ENCODE data around the gene TMEM247.

GRCh38 chr2:46502291-46502885, 23.0 kb downstream of the TMEM247 start:
- TF ChIP-seq CTCF (IDR thresholded peaks at IDR 0.05; ENCODE audit: low read depth, low read length, missing input control) (no peak), GABPA (IDR thresholded peaks at IDR 0.05 in 1 of 2, conservative IDR thresholded peaks at IDR 0.05 in 1 of 2) (no peak), YY1 (IDR thresholded peaks at IDR 0.05) (no peak), TAF1 (conservative IDR thresholded peaks at IDR 0.05) (no peak), SP1 (IDR thresholded peaks at IDR 0.05) (no peak), ZBTB33 (IDR thresholded peaks at IDR 0.05) (no peak), RAD21 (IDR thresholded peaks at IDR 0.05) (no peak)
